Loucy (cell line): ENCODE results near the gene PSMC3IP.

Source experiments
- H2AFZ ChIP-seq: fragments of 200-600 bp; sonication (generic); 2 replicates; pipeline ENCODE4 v1.6.0; 2016; ENCODE audit warnings: antibody characterized with exemption, mild to moderate bottlenecking, low read length, moderate library complexity
- H3F3A ChIP-seq: fragments of 200-600 bp; 2 replicates; pipeline ENCODE4 v1.6.0; 2016; ENCODE audit warnings: antibody characterized with exemption, low read depth, mild to moderate bottlenecking
- H3K27me3 ChIP-seq: fragments of 200-600 bp; sonication (generic); 2 replicates; pipeline ENCODE4 v1.6.1; 2014; ENCODE audit warnings: low read length, mild to moderate bottlenecking; ENCODE audit not compliant: insufficient read depth, poor library complexity, severe bottlenecking
- H3K36me3 ChIP-seq: fragments of 200-600 bp; sonication (generic); 2 replicates; pipeline ENCODE4 v1.6.1; 2016; ENCODE audit warnings: low read length; ENCODE audit not compliant: insufficient read depth
- H3K4me1 ChIP-seq: fragments of 200-600 bp; sonication (generic); 2 replicates; pipeline ENCODE4 v1.5.1; 2014; ENCODE audit warnings: low read length, mild to moderate bottlenecking; ENCODE audit not compliant: insufficient read depth, poor library complexity, severe bottlenecking
- H3K4me2 ChIP-seq: fragments of 200-600 bp; sonication (generic); 2 replicates; pipeline ENCODE4 v1.6.0; 2014; ENCODE audit warnings: antibody characterized with exemption, low read length, low read depth, mild to moderate bottlenecking; ENCODE audit not compliant: poor library complexity, severe bottlenecking
- H3K4me3 ChIP-seq: fragments of 200-600 bp; sonication (generic); 2 replicates; pipeline ENCODE4 v1.5.1; 2014; ENCODE audit warnings: low read length, mild to moderate bottlenecking, mixed read lengths; ENCODE audit not compliant: poor library complexity, severe bottlenecking
- H3K79me2 ChIP-seq: fragments of 200-600 bp; sonication (generic); 2 replicates; pipeline ENCODE4 v1.6.1; 2014; ENCODE audit warnings: low read length; ENCODE audit not compliant: insufficient read depth
- H3K9ac ChIP-seq: fragments of 200-600 bp; sonication (generic); 2 replicates; pipeline ENCODE4 v1.6.0; 2014; ENCODE audit warnings: mild to moderate bottlenecking, low read depth, low read length, moderate library complexity; ENCODE audit not compliant: poor library complexity, severe bottlenecking
- H3K9me2 ChIP-seq: fragments of 200-600 bp; sonication (generic); replicated peaks from 2 replicates; pipeline ENCODE4 v1.6.1; 2016; ENCODE audit warnings: low read depth, low read length, mixed read lengths
- H3K9me3 ChIP-seq: fragments of 200-600 bp; sonication (generic); 2 replicates; pipeline ENCODE4 v1.6.1; 2014; ENCODE audit warnings: mild to moderate bottlenecking, antibody characterized with exemption, low read length, low read depth; ENCODE audit not compliant: insufficient read depth
- H4K20me1 ChIP-seq: fragments of 200-600 bp; sonication (generic); 2 replicates; pipeline ENCODE4 v1.6.0; 2014; ENCODE audit warnings: antibody characterized with exemption, low read length, mild to moderate bottlenecking; ENCODE audit not compliant: insufficient read depth, poor library complexity, severe bottlenecking
- EZH2phosphoT487 ChIP-seq: fragments of 200-600 bp; IDR thresholded peaks from 2 replicates; pipeline ENCODE4 v1.6.1; 2018; ENCODE audit warnings: antibody characterized with exemption, mild to moderate bottlenecking, moderate library complexity, borderline replicate concordance
- TF ChIP-seq, protein P1 (sequence below): fragments of 200-600 bp; sonication (generic); conservative IDR thresholded peaks from 2 replicates; pipeline ENCODE4 v1.5.1; 2014; ENCODE audit warnings: mild to moderate bottlenecking, antibody characterized with exemption, low read length

PSMC3IP gene

DNA sequence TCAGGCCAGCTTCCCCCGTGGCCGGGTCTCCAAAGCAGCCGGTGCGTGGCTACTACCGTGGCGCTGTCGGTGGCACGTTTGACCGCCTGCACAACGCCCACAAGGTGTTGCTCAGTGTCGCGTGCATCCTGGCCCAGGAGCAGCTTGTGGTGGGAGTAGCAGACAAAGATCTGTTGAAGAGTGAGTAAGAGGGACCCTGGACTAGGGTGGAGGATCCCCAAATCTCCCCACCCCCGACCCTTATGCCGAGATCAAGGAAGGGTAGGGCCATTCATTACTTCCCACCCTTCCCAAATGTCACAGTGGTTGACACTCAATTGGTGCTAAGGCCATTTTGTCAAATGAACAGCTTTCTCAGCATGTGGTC is 14.4 kb downstream of the PSMC3IP start:
- Histone ChIP-seq H3K27me3 (no peaks in the 10 kb centered on the region), H3K9me2 (no peaks in the 10 kb centered on the region), H2AFZ (no peak overlapping the region), H3K4me2 (peak overlapping the region; percentile 84), H3F3A (peaks cover 6% of the 10 kb centered on the region; the same call in 1 of the 2 replicates), H4K20me1 (peaks cover 12% of the 10 kb centered on the region), H3K4me3 (peak overlapping the region; percentile 99), H3K79me2 (peaks cover 56% of the 10 kb centered on the region), H3K9me3 (no peaks in the 10 kb centered on the region), H3K4me1 (peaks cover 33% of the 10 kb centered on the region), H3K36me3 (peaks cover 10% of the 10 kb centered on the region; the same call in 1 of the 2 replicates), H3K9ac (peak overlapping the region; percentile 92)
- TF ChIP-seq, protein P1, sequence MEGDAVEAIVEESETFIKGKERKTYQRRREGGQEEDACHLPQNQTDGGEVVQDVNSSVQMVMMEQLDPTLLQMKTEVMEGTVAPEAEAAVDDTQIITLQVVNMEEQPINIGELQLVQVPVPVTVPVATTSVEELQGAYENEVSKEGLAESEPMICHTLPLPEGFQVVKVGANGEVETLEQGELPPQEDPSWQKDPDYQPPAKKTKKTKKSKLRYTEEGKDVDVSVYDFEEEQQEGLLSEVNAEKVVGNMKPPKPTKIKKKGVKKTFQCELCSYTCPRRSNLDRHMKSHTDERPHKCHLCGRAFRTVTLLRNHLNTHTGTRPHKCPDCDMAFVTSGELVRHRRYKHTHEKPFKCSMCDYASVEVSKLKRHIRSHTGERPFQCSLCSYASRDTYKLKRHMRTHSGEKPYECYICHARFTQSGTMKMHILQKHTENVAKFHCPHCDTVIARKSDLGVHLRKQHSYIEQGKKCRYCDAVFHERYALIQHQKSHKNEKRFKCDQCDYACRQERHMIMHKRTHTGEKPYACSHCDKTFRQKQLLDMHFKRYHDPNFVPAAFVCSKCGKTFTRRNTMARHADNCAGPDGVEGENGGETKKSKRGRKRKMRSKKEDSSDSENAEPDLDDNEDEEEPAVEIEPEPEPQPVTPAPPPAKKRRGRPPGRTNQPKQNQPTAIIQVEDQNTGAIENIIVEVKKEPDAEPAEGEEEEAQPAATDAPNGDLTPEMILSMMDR: no peak
- no peak for TF ChIP-seq EZH2phosphoT487

DNA sequence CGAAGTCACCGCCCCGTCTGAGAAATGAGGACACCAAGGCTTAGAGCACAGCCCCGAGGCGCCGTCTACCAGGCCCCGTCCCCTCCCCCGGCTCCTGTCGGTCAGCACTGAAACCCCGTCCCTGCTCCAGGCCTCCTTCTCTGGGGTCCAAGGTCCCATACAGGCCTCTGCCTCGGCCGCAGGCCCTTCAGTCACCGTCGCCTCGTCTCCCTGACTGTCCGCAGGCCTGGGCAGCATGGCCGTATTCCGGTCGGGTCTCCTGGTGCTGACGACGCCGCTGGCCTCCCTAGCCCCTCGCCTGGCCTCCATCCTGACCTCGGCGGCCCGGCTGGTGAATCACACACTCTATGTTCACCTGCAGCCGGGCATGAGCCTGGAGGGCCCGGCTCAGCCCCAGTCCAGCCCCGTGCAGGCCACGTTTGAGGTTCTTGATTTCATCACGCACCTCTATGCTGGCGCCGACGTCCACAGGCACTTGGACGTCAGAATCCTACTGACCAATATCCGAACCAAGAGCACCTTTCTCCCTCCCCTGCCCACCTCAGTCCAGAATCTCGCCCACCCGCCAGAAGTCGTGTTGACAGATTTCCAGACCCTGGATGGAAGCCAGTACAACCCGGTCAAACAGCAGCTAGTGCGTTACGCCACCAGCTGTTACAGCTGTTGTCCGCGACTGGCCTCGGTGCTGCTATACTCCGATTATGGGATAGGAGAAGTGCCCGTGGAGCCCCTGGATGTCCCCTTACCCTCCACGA is 15.0 kb downstream of the PSMC3IP start:
- no peak for TF ChIP-seq EZH2phosphoT487
- TF ChIP-seq, protein P1: no peak
- H4K20me1 ChIP-seq: peaks cover 9% of the 10 kb centered on the region
- peak overlapping the region; percentile 92 for H3K9ac ChIP-seq
- H3K27me3 ChIP-seq: no peaks in the 10 kb centered on the region
- H3K4me2 ChIP-seq: peak overlapping the region; percentile 84
- peak overlapping the region; percentile 99 for H3K4me3 ChIP-seq
- no peak overlapping the region for H2AFZ ChIP-seq
- peaks cover 6% of the 10 kb centered on the region; the same call in 1 of the 2 replicates for H3F3A ChIP-seq
- no peaks in the 10 kb centered on the region for H3K9me2 ChIP-seq
- peaks cover 30% of the 10 kb centered on the region for H3K4me1 ChIP-seq
- H3K36me3 ChIP-seq: peaks cover 10% of the 10 kb centered on the region; the same call in 1 of the 2 replicates
- H3K79me2 ChIP-seq: peaks cover 50% of the 10 kb centered on the region
- H3K9me3 ChIP-seq: no peaks in the 10 kb centered on the region

DNA sequence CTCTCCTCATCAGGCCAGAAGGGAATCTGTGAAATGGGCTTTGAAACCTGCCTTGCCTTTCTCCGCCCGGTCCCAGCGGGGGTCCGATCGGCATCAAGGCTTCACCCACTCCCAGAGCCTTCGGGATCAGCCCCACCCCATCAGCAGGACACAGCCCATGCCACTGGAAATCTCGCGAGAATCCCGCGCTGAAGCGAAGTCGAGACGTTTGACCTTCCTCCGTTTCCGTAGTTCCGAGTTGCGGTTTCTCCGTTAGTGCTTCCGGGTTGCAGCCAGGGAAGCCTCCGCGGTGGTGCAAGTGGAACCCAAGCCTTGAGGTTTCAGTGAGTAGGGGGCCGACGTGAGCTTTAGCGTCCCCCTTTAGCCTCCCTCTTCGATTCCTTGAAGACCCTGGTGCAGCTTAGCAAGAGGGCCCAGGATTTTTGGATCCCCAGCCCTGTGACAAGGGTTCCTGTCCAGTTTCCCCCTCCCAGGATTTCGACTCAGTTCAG is 15.6 kb downstream of the PSMC3IP start, which contains the start of gene COASY:
Gene COASY (plus strand): TSS at position 252 of the 491 bp plus-strand sequence. CDS start 475 bp downstream, outside the sequence.
- Histone ChIP-seq H3F3A (peaks cover 6% of the 10 kb centered on the region; the same call in 1 of the 2 replicates), H3K4me1 (peaks cover 29% of the 10 kb centered on the region), H3K9me3 (no peaks in the 10 kb centered on the region), H3K36me3 (peaks cover 10% of the 10 kb centered on the region; the same call in 1 of the 2 replicates), H3K9ac (peak within 1 kb of the TSS; percentile 92), H3K4me2 (peak within 1 kb of the TSS; percentile 84), H3K4me3 (peak within 1 kb of the TSS; percentile 99), H3K9me2 (no peaks in the 10 kb centered on the region), H3K79me2 (peaks cover 46% of the 10 kb centered on the region), H3K27me3 (no peaks in the 10 kb centered on the region), H2AFZ (peak within 1 kb of the TSS; percentile 91), H4K20me1 (peaks cover 9% of the 10 kb centered on the region)
- TF ChIP-seq, protein P1: no peak
- TF ChIP-seq EZH2phosphoT487: no peak
